HG03135 (cell line): ENCODE results near the gene FHIT.

Source experiments
- ATAC-seq: cut with Tn5 transposase; IDR thresholded peaks from one replicate; pipeline ENCODE4 v1.9.1; 2021; ENCODE audit warnings: mild to moderate bottlenecking, moderate library complexity; ENCODE audit not compliant: unreplicated experiment

Gene FHIT

GRCh38 chr3:61251174-61251972, at the start of gene FHIT:
TSS of gene FHIT (minus strand) at chr3:61251452.
- peak; percentile 96 for ATAC-seq

GRCh38 chr3:61300786-61301185, 49.5 kb upstream of the FHIT start:
- no peak for ATAC-seq

GRCh38 chr3:61300006-61300380, 48.7 kb upstream of the FHIT start:
- no peak for ATAC-seq

- ATAC-seq = no peak
Measured at GRCh38 chr3:61299343-61300005, 48.2 kb upstream of the FHIT start.

GRCh38 chr3:61297821-61298220, 46.6 kb upstream of the FHIT start:
- no peak for ATAC-seq

- no peak for ATAC-seq
Measured at GRCh38 chr3:61288446-61288845, 37.2 kb upstream of the FHIT start.

- ATAC-seq = no peak
Measured at GRCh38 chr3:61283876-61284275, 32.6 kb upstream of the FHIT start.

GRCh38 chr3:61278713-61279112, 27.5 kb upstream of the FHIT start:
- no peak for ATAC-seq

- ATAC-seq = no peak
Measured at GRCh38 chr3:61277411-61277810, 26.2 kb upstream of the FHIT start.

- ATAC-seq = no peak
Measured at GRCh38 chr3:61269435-61269834, 18.2 kb upstream of the FHIT start.

- no peak for ATAC-seq
Measured at GRCh38 chr3:61268644-61269043, 17.4 kb upstream of the FHIT start.

- ATAC-seq = no peak
Measured at GRCh38 chr3:61264281-61264680, 13.0 kb upstream of the FHIT start.

- ATAC-seq = no peak
Measured at GRCh38 chr3:61257148-61257547, 5.9 kb upstream of the FHIT start.

GRCh38 chr3:61253756-61254155, 2.5 kb upstream of the FHIT start:
- no peak for ATAC-seq

- no peak for ATAC-seq
Measured at GRCh38 chr3:61252836-61253235, 1.6 kb upstream of the FHIT start.

- no peak for ATAC-seq
Measured at GRCh38 chr3:61250784-61251173, 473 bp downstream of the FHIT start.

GRCh38 chr3:61248496-61248895, 2.8 kb downstream of the FHIT start:
- ATAC-seq = no peak

GRCh38 chr3:61247191-61247590, 4.1 kb downstream of the FHIT start:
- ATAC-seq = no peak

- ATAC-seq = no peak
Measured at GRCh38 chr3:61239871-61240270, 11.4 kb downstream of the FHIT start.

GRCh38 chr3:61237858-61238257, 13.4 kb downstream of the FHIT start:
- ATAC-seq = no peak

- ATAC-seq = peak; percentile 79
Measured at GRCh38 chr3:61236556-61236955, 14.7 kb downstream of the FHIT start.

- peak; percentile 40 for ATAC-seq
Measured at GRCh38 chr3:61233746-61234145, 17.5 kb downstream of the FHIT start.

- no peak for ATAC-seq
Measured at GRCh38 chr3:61231693-61232092, 19.6 kb downstream of the FHIT start.
